ENCODE results near the gene ARL13B.
"Not testable (repeated sequence)": the region's sequence is repeated elsewhere in the genome, so short reads cannot be mapped to it uniquely, and the experiment has no call there.

Gene ARL13B

GRCh38 chr3:94069194-94069813 lies 89.3 kb downstream of the ARL13B start:
- Histone ChIP-seq H3K27ac (no peak overlapping the region), H3K27me3 (no peaks in the 10 kb centered on the region), H3K9me3 (no peaks in the 10 kb centered on the region), H3K4me1 (ENCODE audit: control insufficient read depth in 1 of 2, insufficient read depth in 1 of 2, low read depth in 1 of 2, low read length in 1 of 2) (peaks cover 8 to 9% of the 10 kb centered on the region in 2 experiments), H3K36me3 (peaks cover 23% of the 10 kb centered on the region), H3K4me3 (ENCODE audit: low read depth in 1 of 2, low read length in 1 of 2) (no peak overlapping the region)
- peak; percentile 41 for TF ChIP-seq CTCF (IDR thresholded peaks at IDR 0.05)

- H3K27me3 ChIP-seq, result no peaks in the 10 kb centered on the region
- no peak for TF ChIP-seq CTCF (IDR thresholded peaks at IDR 0.05)
- no peak overlapping the region for H3K4me3 ChIP-seq (ENCODE audit: low read depth in 1 of 2, low read length in 1 of 2)
- H3K4me1 ChIP-seq (ENCODE audit: control insufficient read depth in 1 of 2, insufficient read depth in 1 of 2, low read depth in 1 of 2, low read length in 1 of 2), result no peaks in the 10 kb centered on the region
- H3K9me3 ChIP-seq, result no peaks in the 10 kb centered on the region
- H3K36me3 ChIP-seq, result peaks cover 23% of the 10 kb centered on the region
- H3K27ac ChIP-seq, result no peak overlapping the region
Observed at GRCh38 chr3:94070341-94070911, 90.5 kb downstream of the ARL13B start.

GRCh38 chr3:94071713-94072284 lies 91.8 kb downstream of the ARL13B start:
- H3K27ac ChIP-seq, result no peak overlapping the region
- TF ChIP-seq CTCF (IDR thresholded peaks at IDR 0.05), result no peak
- H3K36me3 ChIP-seq, result peaks cover 32% of the 10 kb centered on the region
- H3K9me3 ChIP-seq, result no peaks in the 10 kb centered on the region
- H3K4me1 ChIP-seq (ENCODE audit: control insufficient read depth in 1 of 2, insufficient read depth in 1 of 2, low read depth in 1 of 2, low read length in 1 of 2), result no peaks in the 10 kb centered on the region
- H3K4me3 ChIP-seq (ENCODE audit: low read depth in 1 of 2, low read length in 1 of 2), result no peak overlapping the region
- H3K27me3 ChIP-seq, result no peaks in the 10 kb centered on the region

- no peaks in the 10 kb centered on the region for H3K27me3 ChIP-seq
- H3K9me3 ChIP-seq, result no peaks in the 10 kb centered on the region
- H3K4me3 ChIP-seq (ENCODE audit: low read depth in 1 of 2, low read length in 1 of 2), result no peak overlapping the region
- no peak overlapping the region for H3K27ac ChIP-seq
- H3K36me3 ChIP-seq, result peaks cover 30% of the 10 kb centered on the region
- no peak for TF ChIP-seq CTCF (IDR thresholded peaks at IDR 0.05)
- H3K4me1 ChIP-seq (ENCODE audit: control insufficient read depth in 1 of 2, insufficient read depth in 1 of 2, low read depth in 1 of 2, low read length in 1 of 2), result no peaks in the 10 kb centered on the region
Observed at GRCh38 chr3:94076055-94076454, 96.1 kb downstream of the ARL13B start.

GRCh38 chr3:94080552-94080951 lies 100.6 kb downstream of the ARL13B start:
- not testable (repeated sequence) for H3K27me3 ChIP-seq; H3K4me3 ChIP-seq (ENCODE audit: low read depth in 1 of 2, low read length in 1 of 2); H3K9me3 ChIP-seq; H3K27ac ChIP-seq; H3K4me1 ChIP-seq (ENCODE audit: control insufficient read depth in 1 of 2, insufficient read depth in 1 of 2, low read depth in 1 of 2, low read length in 1 of 2)
- H3K36me3 ChIP-seq, result peaks cover 43% of the 10 kb centered on the region

GRCh38 chr3:94081884-94082283 lies 101.9 kb downstream of the ARL13B start:
- Histone ChIP-seq H3K4me1 (ENCODE audit: control insufficient read depth in 1 of 2, insufficient read depth in 1 of 2, low read depth in 1 of 2, low read length in 1 of 2) (no peaks in the 10 kb centered on the region), H3K36me3 (peaks cover 41% of the 10 kb centered on the region), H3K27ac (no peak overlapping the region), H3K9me3 (no peaks in the 10 kb centered on the region), H3K4me3 (ENCODE audit: low read depth in 1 of 2, low read length in 1 of 2) (no peak overlapping the region), H3K27me3 (no peaks in the 10 kb centered on the region)
- TF ChIP-seq CTCF (IDR thresholded peaks at IDR 0.05), result no peak

Data from neutrophil (primary cell).